C4-2B (cell line): ENCODE measurements around the gene GRM4.

Source experiments
- H3K27ac ChIP-seq: fragments of 450-650 bp; 2 replicates; pipeline ENCODE4 v1.5.1; 2017
- CTCF ChIP-seq: fragments of 450-650 bp; conservative IDR thresholded peaks from 2 replicates; pipeline ENCODE4 v1.5.1; 2017; ENCODE audit warnings: mild to moderate bottlenecking
- ZFX ChIP-seq: fragments of 450-650 bp; IDR thresholded peaks from 2 replicates; pipeline ENCODE4 v1.6.1; 2017

GRM4 gene

GRCh38 chr6:34125939-34126338, 19.9 kb downstream of the GRM4 start:
- TF ChIP-seq ZFX (no peak), CTCF (no peak)

DNA sequence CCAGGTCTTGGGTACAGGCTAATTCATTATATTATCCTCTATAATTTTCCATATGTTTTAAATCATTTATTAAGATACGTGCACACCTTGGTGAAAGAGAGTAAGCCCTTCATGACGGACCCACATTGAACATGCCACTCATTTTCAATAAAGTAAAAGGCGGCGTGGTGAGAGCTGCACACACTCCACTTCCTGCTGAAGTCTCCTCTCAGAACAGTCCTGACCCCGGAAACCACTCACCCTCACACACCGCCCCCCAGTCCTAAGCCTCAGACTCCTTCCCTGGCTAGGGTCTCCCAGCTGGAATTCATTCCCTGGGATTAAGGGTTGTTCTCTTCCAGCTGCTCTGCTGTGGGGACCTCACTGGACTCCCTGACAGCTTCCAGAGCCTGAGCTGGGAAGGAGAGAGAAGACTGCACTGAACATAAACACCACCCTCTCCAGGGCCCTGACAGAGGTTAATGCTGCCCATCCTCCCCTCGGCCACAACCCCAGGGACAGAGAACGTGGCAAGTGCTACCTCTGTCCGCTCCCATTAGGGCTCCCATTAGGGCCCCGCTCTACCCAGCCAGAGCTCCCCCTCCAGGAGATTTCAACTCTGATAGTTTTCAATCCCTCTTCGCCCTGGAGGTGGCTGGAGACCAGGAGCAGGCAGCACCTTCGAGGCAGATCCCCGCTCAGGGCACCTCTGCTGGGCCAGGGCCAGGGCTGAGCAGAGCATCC, 24.8 kb downstream of the GRM4 start:
- no peak overlapping the region for H3K27ac ChIP-seq
- TF ChIP-seq ZFX (no peak), CTCF (no peak)

More at GRCh38 chr6:34125939-34126338, 19.9 kb downstream of the GRM4 start:
- H3K27ac ChIP-seq, result no peak overlapping the region

- no peak for TF ChIP-seq CTCF
- TF ChIP-seq ZFX, result no peak
- H3K27ac ChIP-seq, result no peak overlapping the region
These were observed 30.0 kb downstream of the GRM4 start for GRCh38 chr6:34115915-34116314.

- H3K27ac ChIP-seq, result no peak overlapping the region
- TF ChIP-seq CTCF (no peak), ZFX (no peak)
These were observed 30.5 kb downstream of the GRM4 start for GRCh38 chr6:34115403-34115795.

DNA sequence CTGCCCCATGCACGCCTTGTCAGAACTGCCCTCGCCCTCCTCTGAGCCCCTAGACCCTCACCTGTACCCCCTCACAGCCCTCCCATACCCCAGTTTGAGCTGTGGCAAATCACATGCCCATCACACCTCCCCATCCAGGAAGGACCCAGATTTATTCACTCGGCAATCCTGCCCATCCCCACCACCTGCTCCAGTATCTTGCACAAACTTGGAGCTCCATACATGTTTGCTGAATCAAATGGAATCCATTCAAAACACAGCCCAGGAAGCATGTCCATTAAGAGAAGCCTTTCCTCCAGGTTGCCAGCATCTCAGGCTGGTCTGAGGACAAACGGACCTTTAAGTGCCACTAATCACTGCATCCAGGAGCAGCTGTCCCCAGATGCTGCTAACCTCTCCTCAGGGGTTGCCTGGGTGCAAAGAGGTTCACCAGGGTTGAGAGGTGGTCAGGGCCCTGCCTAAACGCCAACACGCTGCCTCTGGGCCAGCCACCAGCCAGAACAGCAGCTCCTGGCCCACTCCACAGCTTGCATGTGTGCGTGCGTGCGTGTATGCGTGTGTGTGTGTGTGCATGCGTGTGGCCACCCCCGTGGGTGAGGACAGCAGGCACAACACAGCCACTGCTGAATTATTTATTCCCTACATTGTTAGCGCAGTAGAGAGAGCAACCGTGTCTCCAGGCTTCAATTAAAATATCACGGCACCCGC, 31.0 kb downstream of the GRM4 start:
- TF ChIP-seq CTCF (no peak), ZFX (no peak)
- H3K27ac ChIP-seq, result no peak overlapping the region

DNA sequence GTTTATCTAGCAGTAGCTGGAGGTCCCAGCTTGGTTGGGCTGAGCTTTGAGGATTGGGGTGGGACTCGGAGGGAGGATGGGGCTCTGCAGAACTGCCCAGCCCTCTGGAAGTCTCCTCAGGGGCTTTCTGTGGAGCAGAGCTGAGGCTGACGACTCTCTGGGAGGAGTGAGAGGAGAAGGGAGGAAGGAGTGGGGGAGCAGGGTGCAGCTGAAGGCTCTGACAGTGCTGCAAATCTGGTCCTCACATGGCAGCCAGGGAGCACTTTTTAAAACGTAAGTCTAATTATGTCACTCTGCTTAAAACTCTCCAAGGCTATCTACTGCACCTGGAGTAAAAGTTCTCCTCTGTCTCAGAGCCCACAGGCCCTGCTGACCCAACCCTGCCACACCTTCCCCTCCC, 32.4 kb downstream of the GRM4 start:
- H3K27ac ChIP-seq, result no peak overlapping the region
- TF ChIP-seq ZFX, result no peak
- no peak for TF ChIP-seq CTCF

DNA sequence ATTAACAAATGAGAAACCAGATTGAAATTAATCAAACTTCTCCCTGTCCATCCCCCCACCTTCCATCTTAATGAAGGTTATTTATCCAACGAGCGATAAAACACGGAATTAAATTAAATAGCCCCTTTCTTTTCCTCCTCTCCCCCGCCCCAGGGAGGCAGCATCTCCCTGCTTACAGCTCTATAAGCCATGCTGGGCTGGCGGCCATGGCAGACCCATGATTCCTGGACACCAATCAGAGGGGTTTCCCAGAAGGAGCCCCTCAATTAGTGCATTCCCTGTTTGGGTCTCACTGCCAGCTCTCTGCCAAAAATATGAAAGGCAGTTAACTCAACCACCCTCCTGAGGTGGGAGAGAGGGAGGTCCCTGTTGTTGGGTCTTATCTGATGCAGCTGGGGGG, 33.8 kb downstream of the GRM4 start:
- TF ChIP-seq CTCF (no peak), ZFX (no peak)

More for the DNA sequence above, 33.8 kb downstream of the GRM4 start:
- no peak overlapping the region for H3K27ac ChIP-seq
